Measurements from ENCODE around the gene SERPINA5. TPM values are rescaled to one million over a fixed set of nuclear protein-coding genes. Genes with fewer than 3 reads are reported as not detected.

SERPINA5 gene
- total and polyA plus RNA-seq, 2 donors (not counting 1 experiment from before 2014, with no cell fraction given): not detected

DNA sequence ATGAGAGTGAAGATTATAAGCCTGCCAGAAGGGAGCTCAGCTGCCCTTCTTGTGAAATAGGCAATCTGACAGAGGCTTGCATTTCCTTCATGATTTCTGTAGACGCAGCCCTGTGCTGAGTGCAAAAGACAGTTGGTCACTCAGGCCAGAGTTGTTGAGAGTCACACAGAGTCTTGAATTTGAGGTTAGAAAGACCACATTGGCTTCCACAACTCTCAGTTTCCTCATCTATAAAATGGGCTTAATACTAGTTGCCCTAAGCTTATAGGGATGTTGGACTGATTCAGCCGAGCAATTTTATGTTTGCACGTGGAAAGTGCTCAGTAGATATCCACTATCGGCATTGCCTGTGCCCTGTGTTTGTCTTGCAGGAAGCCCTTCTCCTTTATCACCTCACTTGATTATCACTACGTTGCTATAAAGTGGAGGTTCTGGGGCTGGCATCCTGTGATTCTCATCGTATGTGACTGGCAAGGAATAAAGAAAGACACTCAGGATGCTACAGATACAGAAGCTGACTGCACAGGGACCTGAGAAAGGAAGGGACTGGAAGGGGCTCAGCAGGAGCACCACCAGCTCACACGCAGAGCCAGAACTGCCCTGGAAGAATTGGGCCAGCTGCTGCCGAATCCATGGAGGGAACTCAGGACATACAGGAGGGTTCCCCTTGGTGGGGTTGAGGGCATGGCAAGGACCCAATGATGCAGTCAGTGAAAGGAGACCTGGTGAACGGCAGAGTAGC is 39.8 kb upstream of the SERPINA5 start:
- H2AFZ ChIP-seq (ENCODE audit: insufficient read depth, low read depth, low read length, poor library complexity, severe bottlenecking): no peak overlapping the region
- ATAC-seq (ENCODE audit: low read depth): no peak
- H3K9me3 ChIP-seq (ENCODE audit: control extremely low read depth in 1 of 3, control insufficient read depth in 2 of 3, insufficient read depth in 1 of 3, low read length in 2 of 3): peaks cover 0 to 16% (median 0%) of the 10 kb centered on the region in 3 donors
- Mint-ChIP-seq H3K9me3 (ENCODE audit: insufficient read depth) (no peaks in the 10 kb centered on the region), H3K27me3 (peaks cover 12% of the 10 kb centered on the region), H3K4me3 (no peak overlapping the region), H3K4me1 (no peaks in the 10 kb centered on the region), H3K27ac (no peak overlapping the region)
- H3K4me1 ChIP-seq (ENCODE audit: control insufficient read depth in 2 of 2, insufficient read depth in 2 of 2, low read length in 2 of 2): no peaks in the 10 kb centered on the region
- TF ChIP-seq, protein P1, sequence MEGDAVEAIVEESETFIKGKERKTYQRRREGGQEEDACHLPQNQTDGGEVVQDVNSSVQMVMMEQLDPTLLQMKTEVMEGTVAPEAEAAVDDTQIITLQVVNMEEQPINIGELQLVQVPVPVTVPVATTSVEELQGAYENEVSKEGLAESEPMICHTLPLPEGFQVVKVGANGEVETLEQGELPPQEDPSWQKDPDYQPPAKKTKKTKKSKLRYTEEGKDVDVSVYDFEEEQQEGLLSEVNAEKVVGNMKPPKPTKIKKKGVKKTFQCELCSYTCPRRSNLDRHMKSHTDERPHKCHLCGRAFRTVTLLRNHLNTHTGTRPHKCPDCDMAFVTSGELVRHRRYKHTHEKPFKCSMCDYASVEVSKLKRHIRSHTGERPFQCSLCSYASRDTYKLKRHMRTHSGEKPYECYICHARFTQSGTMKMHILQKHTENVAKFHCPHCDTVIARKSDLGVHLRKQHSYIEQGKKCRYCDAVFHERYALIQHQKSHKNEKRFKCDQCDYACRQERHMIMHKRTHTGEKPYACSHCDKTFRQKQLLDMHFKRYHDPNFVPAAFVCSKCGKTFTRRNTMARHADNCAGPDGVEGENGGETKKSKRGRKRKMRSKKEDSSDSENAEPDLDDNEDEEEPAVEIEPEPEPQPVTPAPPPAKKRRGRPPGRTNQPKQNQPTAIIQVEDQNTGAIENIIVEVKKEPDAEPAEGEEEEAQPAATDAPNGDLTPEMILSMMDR (IDR thresholded peaks at IDR 0.05): no peak
- no peak for TF ChIP-seq EZH2 (IDR thresholded peaks at IDR 0.05; ENCODE audit: borderline replicate concordance, insufficient read depth, low read depth, low read length, poor library complexity, severe bottlenecking)
- H3K27ac ChIP-seq (ENCODE audit: low read length in 2 of 2): no peak overlapping the region
- no peaks in the 10 kb centered on the region for H3K36me3 ChIP-seq (replicated peaks in 1 of 2; ENCODE audit: control extremely low read depth in 1 of 2, control insufficient read depth in 1 of 2, extremely low read depth in 1 of 2, insufficient read depth in 2 of 2, low read length in 1 of 2)
- ChIA-PET POLR2A (no interaction called here), CTCF (no interaction called here)
- H3K27me3 ChIP-seq (replicated peaks in 1 of 4; ENCODE audit: control extremely low read depth in 1 of 4, control insufficient read depth in 3 of 4, insufficient read depth in 4 of 4, low read length in 3 of 4): no peaks in the 10 kb centered on the region
- WGBS (ENCODE audit: insufficient coverage): 90% methylated on average over 7 of the region's 9 CpGs
- no peaks in the 10 kb centered on the region for H4K20me1 ChIP-seq (ENCODE audit: control insufficient read depth, insufficient read depth, low read length, poor library complexity, severe bottlenecking)
- no peak for DNase-seq
- intact Hi-C loops (cut with micrococcal nuclease): no loop called here
- no peaks in the 10 kb centered on the region for H3K79me2 ChIP-seq (ENCODE audit: control insufficient read depth, insufficient read depth, low read length)
- H3K9ac ChIP-seq (ENCODE audit: low read length): no peak overlapping the region
- H3K4me2 ChIP-seq (replicated peaks; ENCODE audit: low read depth, low read length, poor library complexity, severe bottlenecking): no peak overlapping the region
- H3K4me3 ChIP-seq (ENCODE audit: control extremely low read depth in 1 of 5, extremely low read depth in 1 of 5, insufficient read depth in 1 of 5, low read depth in 2 of 5, low read length in 4 of 5): no peak overlapping the region

- no peaks in the 10 kb centered on the region for H3K4me1 ChIP-seq (ENCODE audit: control insufficient read depth in 2 of 2, insufficient read depth in 2 of 2, low read length in 2 of 2)
- no peak for DNase-seq
- no peaks in the 10 kb centered on the region for H3K36me3 ChIP-seq (replicated peaks in 1 of 2; ENCODE audit: control extremely low read depth in 1 of 2, control insufficient read depth in 1 of 2, extremely low read depth in 1 of 2, insufficient read depth in 2 of 2, low read length in 1 of 2)
- no peak overlapping the region for H3K4me2 ChIP-seq (replicated peaks; ENCODE audit: low read depth, low read length, poor library complexity, severe bottlenecking)
- no peak overlapping the region for H3K27ac ChIP-seq (ENCODE audit: low read length in 2 of 2)
- Mint-ChIP-seq H3K4me1 (no peaks in the 10 kb centered on the region), H3K4me3 (no peak overlapping the region), H3K27ac (no peak overlapping the region), H3K27me3 (peaks cover 12% of the 10 kb centered on the region), H3K9me3 (ENCODE audit: insufficient read depth) (no peaks in the 10 kb centered on the region)
- ChIA-PET CTCF (no interaction called here), POLR2A (no interaction called here)
- no peak overlapping the region for H2AFZ ChIP-seq (ENCODE audit: insufficient read depth, low read depth, low read length, poor library complexity, severe bottlenecking)
- intact Hi-C loops (cut with micrococcal nuclease): no loop called here
- WGBS (ENCODE audit: insufficient coverage): 72% methylated on average over 11 of the region's 12 CpGs
- H3K9ac ChIP-seq (ENCODE audit: low read length): no peak overlapping the region
- H3K9me3 ChIP-seq (ENCODE audit: control extremely low read depth in 1 of 3, control insufficient read depth in 2 of 3, insufficient read depth in 1 of 3, low read length in 2 of 3): peaks cover 0 to 21% (median 0%) of the 10 kb centered on the region in 3 donors
- no peak for ATAC-seq (ENCODE audit: low read depth)
- no peaks in the 10 kb centered on the region for H4K20me1 ChIP-seq (ENCODE audit: control insufficient read depth, insufficient read depth, low read length, poor library complexity, severe bottlenecking)
- H3K4me3 ChIP-seq (ENCODE audit: control extremely low read depth in 1 of 5, extremely low read depth in 1 of 5, insufficient read depth in 1 of 5, low read depth in 2 of 5, low read length in 4 of 5): no peak overlapping the region
- H3K27me3 ChIP-seq (replicated peaks in 1 of 4; ENCODE audit: control extremely low read depth in 1 of 4, control insufficient read depth in 3 of 4, insufficient read depth in 4 of 4, low read length in 3 of 4): no peaks in the 10 kb centered on the region
- TF ChIP-seq EZH2 (IDR thresholded peaks at IDR 0.05; ENCODE audit: borderline replicate concordance, insufficient read depth, low read depth, low read length, poor library complexity, severe bottlenecking): no peak
- TF ChIP-seq, protein P1 (IDR thresholded peaks at IDR 0.05): no peak
- H3K79me2 ChIP-seq (ENCODE audit: control insufficient read depth, insufficient read depth, low read length): no peaks in the 10 kb centered on the region
Observed at GRCh38 chr14:94542111-94542810, 39.0 kb upstream of the SERPINA5 start.
